Natural killer cell (primary cell): Measurements from ENCODE around the gene GALNT3. TPM values are rescaled to one million over a fixed set of nuclear protein-coding genes. Genes with fewer than 3 reads are reported as not detected.

Source experiments
- ATAC-seq, 3 donors: fragments of 150-1000 bp in 2 of 3; fragments of 200-7000 bp in 1 of 3; cut with Tn5 transposase; 1 replicate in 1 of 3; 2 replicates in 2 of 3; pipeline ENCODE4 v1.10.0; 2021; ENCODE audit warnings: mild to moderate bottlenecking in 2 of 3, moderate library complexity in 2 of 3
- DNase-seq, 2 donors: peaks; one replicate each; pipeline versions ENCODE4 v3.0.0 to v3.0.0-alpha.2; 2013 to 2021; ENCODE audit warnings: mixed read lengths in 1 of 2
- H3K27ac ChIP-seq: one replicate; pipeline ENCODE4 v1.5.1; 2013; ENCODE audit warnings: mild to moderate bottlenecking, low read length
- H3K27me3 ChIP-seq: one replicate; pipeline ENCODE4 v1.6.1; 2013; ENCODE audit warnings: low read length; ENCODE audit not compliant: control insufficient read depth, insufficient read depth
- H3K36me3 ChIP-seq: one replicate; pipeline ENCODE4 v1.6.1; 2013; ENCODE audit warnings: low read length; ENCODE audit not compliant: control insufficient read depth, insufficient read depth
- H3K4me1 ChIP-seq: one replicate; pipeline ENCODE4 v1.6.1; 2013; ENCODE audit warnings: low read length; ENCODE audit not compliant: control insufficient read depth, insufficient read depth
- H3K4me3 ChIP-seq: one replicate; pipeline ENCODE4 v1.5.1; 2013; ENCODE audit warnings: low read length
- H3K9me3 ChIP-seq: one replicate; pipeline ENCODE4 v1.6.1; 2013; ENCODE audit warnings: low read length; ENCODE audit not compliant: control insufficient read depth, insufficient read depth
- H3K27ac Mint-ChIP-seq, 2 donors: one replicate each; pipeline ENCODE4 v1.8.0; 2022; ENCODE audit warnings: mild to moderate bottlenecking in 2 of 2, mixed read lengths in 2 of 2, moderate library complexity in 1 of 2
- H3K27me3 Mint-ChIP-seq, 2 donors: one replicate each; pipeline ENCODE4 v1.8.0; 2022; ENCODE audit warnings: low read depth in 2 of 2, mixed read lengths in 2 of 2
- H3K36me3 Mint-ChIP-seq: one replicate; pipeline ENCODE4 v1.8.0; 2022; ENCODE audit warnings: mixed read lengths
- H3K4me1 Mint-ChIP-seq, 2 donors: one replicate each; pipeline ENCODE4 v1.8.0; 2022; ENCODE audit warnings: mixed read lengths in 2 of 2
- H3K4me3 Mint-ChIP-seq: one replicate; pipeline ENCODE4 v1.8.0; 2022; ENCODE audit warnings: mild to moderate bottlenecking, moderate library complexity, mixed read lengths
- H3K9me3 Mint-ChIP-seq, 2 donors: one replicate each; pipeline ENCODE4 v1.8.0; 2022; ENCODE audit warnings: mixed read lengths in 2 of 2
- WGBS: methylation state at CpG from one replicate; pipeline ENCODE4 v1.1.7; 2013; ENCODE audit warnings: missing lambda C conversion rate; ENCODE audit not compliant: insufficient coverage; 5-methylcytosine and 5-hydroxymethylcytosine counted together
- intact Hi-C: fragments of 100-400 bp; cut with micrococcal nuclease; formaldehyde crosslinking; loops from one replicate; pipeline ENCODE4 v1.14.2; 2022
- total RNA-seq, 4 donors: library from RNA; stranded (reverse); fragments of 120-200 nt in 1 of 4; gene quantifications; one replicate each; pipeline versions ENCODE4 v1.2.3 to v1.2.4, GENCODE V29; 2013 to 2022
- TF ChIP-seq, protein P1 (sequence below): fragments of 200-600 bp; IDR thresholded peaks from one replicate; pipeline ENCODE4 v1.8.0; 2022; ENCODE audit warnings: antibody characterized with exemption

Gene GALNT3
- total RNA-seq, 3 donors from 2014 or later (not counting 1 experiment from before 2014, with no cell fraction given) = 42.9 to 52.7 (median 47.4) TPM

DNA sequence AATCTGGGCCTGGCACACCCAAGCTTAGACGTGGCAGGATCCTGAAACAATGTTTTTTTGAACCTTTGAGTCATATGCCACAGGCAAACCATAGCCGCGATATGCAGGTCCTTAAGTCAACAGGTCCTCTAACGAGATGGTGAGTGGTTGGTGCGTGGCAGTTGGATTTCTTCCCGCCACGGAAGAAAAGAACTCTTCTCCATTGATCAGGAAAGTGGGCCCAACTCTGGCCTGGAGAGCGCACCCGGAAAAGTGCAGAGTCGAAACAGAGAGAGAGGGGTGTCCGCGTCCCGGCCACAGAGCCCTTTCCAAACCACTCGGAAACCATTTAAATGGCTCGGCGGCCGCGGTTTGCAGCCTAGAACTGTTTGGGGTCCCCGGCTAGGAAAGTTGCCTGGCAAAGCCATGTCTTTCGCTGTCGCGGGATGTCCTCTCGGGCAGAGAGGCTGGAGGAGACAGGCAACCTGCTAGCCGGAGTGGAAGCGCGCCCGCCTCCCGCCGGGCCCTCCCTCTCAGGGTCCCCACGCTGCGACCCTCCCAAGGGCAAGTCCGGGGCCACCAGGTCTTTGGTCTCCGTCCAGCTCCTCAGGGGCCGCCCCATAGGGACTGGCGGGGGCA is 777 bp downstream of the GALNT3 start:
- no peaks in the 10 kb centered on the region for H3K27me3 Mint-ChIP-seq
- 6% methylated on average over 35 of the region's 35 CpGs for WGBS
- peak overlapping the region; percentile 85 to 92 for H3K27ac Mint-ChIP-seq
- DNase-seq (peak; percentile 10 to 32), ATAC-seq (peak in 1 of 3 donors; percentile 13)
- H3K27ac ChIP-seq = peak overlapping the region; percentile 94
- intact Hi-C loops = loop anchor here (5.0 kb wide), 2 partner anchors 159 to 351 kb away; partner anchors contain the start of gene TTC21B
- TF ChIP-seq, protein P1, sequence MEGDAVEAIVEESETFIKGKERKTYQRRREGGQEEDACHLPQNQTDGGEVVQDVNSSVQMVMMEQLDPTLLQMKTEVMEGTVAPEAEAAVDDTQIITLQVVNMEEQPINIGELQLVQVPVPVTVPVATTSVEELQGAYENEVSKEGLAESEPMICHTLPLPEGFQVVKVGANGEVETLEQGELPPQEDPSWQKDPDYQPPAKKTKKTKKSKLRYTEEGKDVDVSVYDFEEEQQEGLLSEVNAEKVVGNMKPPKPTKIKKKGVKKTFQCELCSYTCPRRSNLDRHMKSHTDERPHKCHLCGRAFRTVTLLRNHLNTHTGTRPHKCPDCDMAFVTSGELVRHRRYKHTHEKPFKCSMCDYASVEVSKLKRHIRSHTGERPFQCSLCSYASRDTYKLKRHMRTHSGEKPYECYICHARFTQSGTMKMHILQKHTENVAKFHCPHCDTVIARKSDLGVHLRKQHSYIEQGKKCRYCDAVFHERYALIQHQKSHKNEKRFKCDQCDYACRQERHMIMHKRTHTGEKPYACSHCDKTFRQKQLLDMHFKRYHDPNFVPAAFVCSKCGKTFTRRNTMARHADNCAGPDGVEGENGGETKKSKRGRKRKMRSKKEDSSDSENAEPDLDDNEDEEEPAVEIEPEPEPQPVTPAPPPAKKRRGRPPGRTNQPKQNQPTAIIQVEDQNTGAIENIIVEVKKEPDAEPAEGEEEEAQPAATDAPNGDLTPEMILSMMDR = no peak
- H3K4me3 ChIP-seq = peak overlapping the region; percentile 93
- no peaks in the 10 kb centered on the region for H3K9me3 Mint-ChIP-seq
- peaks cover 15% of the 10 kb centered on the region for H3K4me1 ChIP-seq
- no peaks in the 10 kb centered on the region for H3K9me3 ChIP-seq
- no peaks in the 10 kb centered on the region for H3K36me3 Mint-ChIP-seq
- peak overlapping the region; percentile 99 for H3K4me3 Mint-ChIP-seq
- peaks cover 71 to 86% of the 10 kb centered on the region in 2 donors for H3K4me1 Mint-ChIP-seq
- H3K36me3 ChIP-seq = no peaks in the 10 kb centered on the region
- H3K27me3 ChIP-seq = no peaks in the 10 kb centered on the region

- peak overlapping the region; percentile 99 for H3K4me3 Mint-ChIP-seq
- H3K27ac Mint-ChIP-seq = peak overlapping the region; percentile 85 to 92
- TF ChIP-seq, protein P1 = no peak
- H3K9me3 Mint-ChIP-seq = no peaks in the 10 kb centered on the region
- intact Hi-C loops = loop anchor here (5.0 kb wide), 2 partner anchors 160 to 350 kb away; partner anchors contain the start of gene TTC21B
- Histone ChIP-seq H3K27ac (no peak overlapping the region), H3K36me3 (no peaks in the 10 kb centered on the region), H3K9me3 (no peaks in the 10 kb centered on the region), H3K27me3 (no peaks in the 10 kb centered on the region), H3K4me3 (no peak overlapping the region), H3K4me1 (peaks cover 15% of the 10 kb centered on the region)
- no CpG with 5 or more reads among the region's 1 CpG for WGBS
- H3K4me1 Mint-ChIP-seq = peaks cover 73 to 81% of the 10 kb centered on the region in 2 donors
- no peak for ATAC-seq
- H3K36me3 Mint-ChIP-seq = no peaks in the 10 kb centered on the region
- DNase-seq = no peak
- no peaks in the 10 kb centered on the region for H3K27me3 Mint-ChIP-seq
Observed at GRCh38 chr2:165792104-165792454, 2.0 kb downstream of the GALNT3 start.

DNA sequence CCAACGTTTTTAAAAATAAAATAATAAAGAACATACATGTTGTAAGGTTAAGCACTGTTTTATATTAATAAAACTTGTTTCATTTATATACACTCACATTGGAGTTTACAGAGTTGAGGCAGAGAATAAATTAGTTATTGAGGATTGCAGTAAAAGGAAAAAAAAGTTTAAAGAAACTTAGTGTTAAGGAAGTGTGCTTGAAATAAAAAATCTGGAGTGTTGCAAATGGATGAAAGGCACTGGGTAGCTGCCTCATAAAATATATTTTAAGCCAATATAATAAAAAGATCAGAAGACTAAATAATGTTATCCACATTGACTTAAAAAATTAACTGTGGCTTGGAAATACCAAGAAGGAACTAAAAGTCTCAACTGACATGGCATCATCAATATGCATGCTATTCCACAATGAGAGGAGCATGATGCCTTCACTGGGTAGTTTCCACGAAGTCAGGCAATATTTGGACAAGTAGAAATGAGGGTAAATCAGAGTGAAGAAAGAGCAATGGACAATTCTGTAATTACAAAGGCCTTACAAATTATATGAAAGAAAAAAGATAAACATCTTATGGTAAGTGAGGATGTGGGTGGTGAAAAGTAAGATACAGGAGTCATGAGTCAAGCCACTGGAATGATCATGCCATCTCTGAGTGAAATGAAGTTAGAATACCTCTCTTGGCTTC is 2.5 kb downstream of the GALNT3 start:
- Histone ChIP-seq H3K36me3 (no peaks in the 10 kb centered on the region), H3K27ac (no peak overlapping the region), H3K27me3 (no peaks in the 10 kb centered on the region), H3K9me3 (no peaks in the 10 kb centered on the region), H3K4me3 (no peak overlapping the region), H3K4me1 (peaks cover 15% of the 10 kb centered on the region)
- intact Hi-C loops = loop anchor here (5.0 kb wide), 2 partner anchors 161 to 349 kb away; partner anchors contain the start of gene TTC21B
- ATAC-seq (no peak), DNase-seq (no peak)
- 100% methylated on average over 1 of the region's 2 CpGs for WGBS
- Mint-ChIP-seq H3K27ac (peak overlapping the region; percentile 85 to 92), H3K9me3 (no peaks in the 10 kb centered on the region), H3K36me3 (no peaks in the 10 kb centered on the region), H3K4me3 (peak overlapping the region; percentile 99), H3K4me1 (peaks cover 71 to 79% of the 10 kb centered on the region in 2 donors), H3K27me3 (no peaks in the 10 kb centered on the region)
- TF ChIP-seq, protein P1 = no peak
